WTC11 (cell line): Measurements from ENCODE around the gene WDCP.

Experiments used
- CBFB ChIP-seq: sonication (generic); formaldehyde crosslinking; IDR thresholded peaks from 2 replicates; pipeline ENCODE4 v1.8.1; 2022; ENCODE audit warnings: mild to moderate bottlenecking, low read depth, missing genetic modification reagents
- CTCF ChIP-seq: fragments of 200-600 bp; IDR thresholded peaks from 2 replicates; pipeline ENCODE4 v1.8.0; 2022; ENCODE audit warnings: antibody characterized with exemption
- FOXP1 ChIP-seq: sonication (generic); formaldehyde crosslinking; IDR thresholded peaks from 2 replicates; pipeline ENCODE4 v1.8.0; 2022; ENCODE audit warnings: missing genetic modification reagents, mild to moderate bottlenecking, moderate library complexity, borderline replicate concordance

- TF ChIP-seq CBFB (CRISPR knock-in tag) (no peak), CTCF (no peak), FOXP1 (CRISPR knock-in tag) (no peak)
Measured at GRCh38 chr2:23988371-23988770, 58.8 kb downstream of the WDCP start.
